HepG2 (cell line): ENCODE results near the gene FTL. TPM values are rescaled to one million over a fixed set of nuclear protein-coding genes. Genes with fewer than 3 reads are reported as not detected.

Source experiments
- ATAC-seq: fragments of 200-7000 bp; cut with Tn5 transposase; 3 replicates; pipeline ENCODE4 v1.9.1; 2020; ENCODE audit warnings: mild to moderate bottlenecking, moderate library complexity
- BruUV-seq: library from RNA; stranded (reverse); fragments of 400-500 nt; replicated peaks from 2 replicates; lab custom pipeline; 2021; lab: Mats Ljungman, UMichigan
- CTCF ChIA-PET: fragments of 300-600 bp; formaldehyde crosslinking; extraction: SDS; loops from one replicate; lab custom pipeline; 2021; ENCODE audit warnings: low total read pairs, inconsistent platforms, low intra/inter-chr PET ratio; lab: Yijun Ruan, JAX
- POLR2A ChIA-PET: fragments of 350-600 bp; sonication (Branson Sonifier 250); formaldehyde crosslinking; loops from one replicate; lab custom pipeline; 2020; ENCODE audit warnings: antibody characterized with exemption, inconsistent platforms; lab: Yijun Ruan, JAX
- DNase-seq: peaks from one replicate; pipeline ENCODE4 v3.0.0-alpha.2; 2015; ENCODE audit warnings: low spot score
- FAIRE-seq: peaks from 3 replicates; lab custom pipeline; 2011; peaks lifted over from hg19 to GRCh38; lab: Jason Lieb, UNC
- H2AFZ ChIP-seq: one replicate; pipeline ENCODE4 v1.6.1; 2011; ENCODE audit warnings: low read length, inconsistent platforms
- H3K27ac ChIP-seq: fragments of 300-600 bp; 3 replicates; pipeline ENCODE4 v1.8.0; 2011; ENCODE audit warnings: mixed run types, mild to moderate bottlenecking, mixed read lengths, low read length, inconsistent platforms; ENCODE audit not compliant: insufficient read depth; ENCODE audit errors: extremely low read length
- H3K27me3 ChIP-seq, 2 experiments: fragments of 200-600 bp in 1 of 2; 2 replicates in 1 of 2; 3 replicates in 1 of 2; pipeline versions ENCODE4 v1.6.0 to v1.8.0; 2011; ENCODE audit warnings: low read length in 2 of 2, mild to moderate bottlenecking in 2 of 2, moderate library complexity in 2 of 2, inconsistent platforms in 1 of 2; ENCODE audit not compliant: insufficient read depth in 2 of 2, control insufficient read depth in 1 of 2
- H3K36me3 ChIP-seq, 2 experiments: fragments of 200-600 bp in 1 of 2; replicated peaks in 1 of 2; 2 replicates in 1 of 2; 3 replicates in 1 of 2; pipeline versions ENCODE4 v1.5.1 to v1.8.0; 2011; ENCODE audit warnings: low read length in 2 of 2, inconsistent platforms in 1 of 2; ENCODE audit not compliant: insufficient read depth in 2 of 2, control insufficient read depth in 1 of 2
- H3K4me1 ChIP-seq: 2 replicates; pipeline ENCODE4 v1.5.1; 2012; ENCODE audit warnings: low read length, inconsistent platforms; ENCODE audit not compliant: insufficient read depth
- H3K4me2 ChIP-seq: 2 replicates; pipeline ENCODE4 v1.6.0; 2011; ENCODE audit warnings: low read depth, low read length, inconsistent platforms
- H3K4me3 ChIP-seq, 3 experiments: fragments of 200-600 bp in 1 of 3; sonication (generic), shearing (Covaris generic) in 1 of 3; replicated peaks in 1 of 3; 2 replicates each; pipeline ENCODE4 v1.5.1; 2011 to 2016; ENCODE audit warnings: low read length in 3 of 3, inconsistent platforms in 2 of 3, low read depth in 2 of 3, mild to moderate bottlenecking in 2 of 3, control low read depth in 1 of 3, mixed read lengths in 1 of 3; ENCODE audit not compliant: insufficient read depth in 1 of 3
- H3K79me2 ChIP-seq: one replicate; pipeline ENCODE4 v1.6.1; 2011; ENCODE audit warnings: low read length, inconsistent platforms; ENCODE audit not compliant: insufficient read depth
- H3K9ac ChIP-seq: 2 replicates; pipeline ENCODE4 v1.6.0; 2011; ENCODE audit warnings: mild to moderate bottlenecking, low read depth, low read length, inconsistent platforms; ENCODE audit not compliant: insufficient read depth
- H3K9me3 ChIP-seq: 2 replicates; pipeline ENCODE4 v1.5.1; 2012; ENCODE audit warnings: mild to moderate bottlenecking, low read length
- H4K20me1 ChIP-seq: 2 replicates; pipeline ENCODE4 v1.6.0; 2011; ENCODE audit warnings: inconsistent platforms, mild to moderate bottlenecking, low read length, moderate library complexity; ENCODE audit not compliant: insufficient read depth
- DMAP1 ChIP-seq: IDR thresholded peaks from 2 replicates; pipeline ENCODE4 v1.6.1; 2016
- ETV6 ChIP-seq: sonication (generic); formaldehyde crosslinking; conservative IDR thresholded peaks from 2 replicates; pipeline ENCODE4 v1.4.0; 2020; ENCODE audit warnings: missing genetic modification reagents
- HOXA5 ChIP-seq: sonication (generic); formaldehyde crosslinking; IDR thresholded peaks from 2 replicates; pipeline ENCODE4 v1.4.0; 2020; ENCODE audit warnings: missing genetic modification reagents
- KDM5B ChIP-seq: sonication (generic); formaldehyde crosslinking; IDR thresholded peaks from 2 replicates; pipeline ENCODE4 v1.4.0; 2020; ENCODE audit warnings: missing genetic modification reagents, mild to moderate bottlenecking, borderline replicate concordance
- MTF1 ChIP-seq: sonication (generic); formaldehyde crosslinking; IDR thresholded peaks from 2 replicates; pipeline ENCODE4 v1.5.0; 2020; ENCODE audit warnings: missing genetic modification reagents
- MXI1 ChIP-seq: IDR thresholded peaks from 3 replicates; pipeline ENCODE4 v1.6.1; 2012; ENCODE audit warnings: low read depth, low read length, inconsistent platforms, borderline replicate concordance
- PCBP2 ChIP-seq: fragments of 200-400 bp; formaldehyde crosslinking; optimal IDR thresholded peaks from 2 replicates; pipeline ENCODE3; 2018; ENCODE audit warnings: low read length, low read depth; ENCODE audit not compliant: poor library complexity, severe bottlenecking
- PRPF4 ChIP-seq: fragments of 200-400 bp; formaldehyde crosslinking; IDR thresholded peaks from 2 replicates; pipeline ENCODE4 v1.6.1; 2016; ENCODE audit warnings: low read length, low read depth; ENCODE audit not compliant: poor library complexity, severe bottlenecking
- ZC3H4 ChIP-seq: sonication (generic); formaldehyde crosslinking; IDR thresholded peaks from 2 replicates; pipeline ENCODE4 v1.4.0; 2020; ENCODE audit warnings: missing genetic modification reagents, borderline replicate concordance
- ZIK1 ChIP-seq: sonication (generic); formaldehyde crosslinking; IDR thresholded peaks from 2 replicates; pipeline ENCODE4 v1.5.0; 2020; ENCODE audit warnings: mild to moderate bottlenecking, low read depth, missing genetic modification reagents, borderline replicate concordance
- ZNF274 ChIP-seq: sonication (generic); formaldehyde crosslinking; IDR thresholded peaks from 2 replicates; pipeline ENCODE4 v1.5.1; 2020; ENCODE audit warnings: mild to moderate bottlenecking, missing genetic modification reagents
- ZNF629 ChIP-seq: sonication (generic); formaldehyde crosslinking; conservative IDR thresholded peaks from 2 replicates; pipeline ENCODE4 v1.5.0; 2020; ENCODE audit warnings: missing genetic modification reagents
- ZSCAN20 ChIP-seq: sonication (generic); formaldehyde crosslinking; IDR thresholded peaks from 2 replicates; pipeline ENCODE4 v1.4.0; 2020; ENCODE audit warnings: missing genetic modification reagents, mild to moderate bottlenecking, borderline replicate concordance
- WGBS: methylation state at CpG from one replicate; pipeline ENCODE4 v1.1.6; 2017; ENCODE audit warnings: low lambda C conversion rate; 5-methylcytosine and 5-hydroxymethylcytosine counted together
- in situ Hi-C: cut with HindIII; loops from 2 replicates; pipeline ENCODE4 v1.10.0; 2017; ENCODE audit warnings: low pct_unique_long_range_greater_than_20kb; ENCODE audit not compliant: extremely low pct_ligation_motif_present
- intact Hi-C: fragments of 100-400 bp; cut with micrococcal nuclease; formaldehyde crosslinking; loops from one replicate; pipeline ENCODE4 v1.10.0; 2022; ENCODE audit not compliant: unreplicated experiment
- polyA plus RNA-seq, 8 experiments: library from polyadenylated mRNA; depleted of rRNA in 3 of 8; stranded (reverse) in 7 of 8; unstranded in 1 of 8; fragments of >200 nt; fragmentation: Illumina TruSeq in 4 of 8; extraction: Trizol in 4 of 8; gene quantifications; 2 replicates each; pipeline versions ENCODE4 v1.2.1 to v1.2.3, GENCODE V29; 2011 to 2016; ENCODE audit warnings: low read depth in 4 of 8, missing spikeins in 1 of 8, mixed read lengths in 1 of 8; ENCODE audit not compliant: insufficient read depth in 1 of 8
- total RNA-seq, 5 experiments: library from RNA; depleted of rRNA; stranded (reverse); fragments of >200 nt; fragmentation: Illumina TruSeq; extraction: Trizol; gene quantifications; 2 replicates each; pipeline ENCODE4 v1.2.3, GENCODE V29; 2016; ENCODE audit warnings: low read depth in 1 of 5
- TF ChIP-seq, protein P1 (sequence below): sonication (generic); formaldehyde crosslinking; IDR thresholded peaks from 2 replicates; pipeline ENCODE4 v1.4.0; 2020; ENCODE audit warnings: missing genetic modification reagents
- TF ChIP-seq, protein P2 (sequence below): sonication (generic); formaldehyde crosslinking; IDR thresholded peaks from 2 replicates; pipeline ENCODE4 v1.4.0; 2020; ENCODE audit warnings: missing genetic modification reagents
- TF ChIP-seq, protein P3 (sequence below): sonication (generic); formaldehyde crosslinking; conservative IDR thresholded peaks from 2 replicates; pipeline ENCODE4 v1.8.0; 2022; ENCODE audit warnings: mild to moderate bottlenecking, moderate library complexity, missing genetic modification reagents
- TF ChIP-seq, protein P4 (sequence below): sonication (generic); formaldehyde crosslinking; IDR thresholded peaks from 2 replicates; pipeline ENCODE4 v1.5.1; 2020; ENCODE audit warnings: missing genetic modification reagents, mild to moderate bottlenecking, borderline replicate concordance

Gene FTL
- total and polyA plus RNA-seq, 2 of the 13 experiments (the other 11 are each of a cell fraction or from before 2014, with no cell fraction given), result 2,721 to 8,800 TPM

DNA sequence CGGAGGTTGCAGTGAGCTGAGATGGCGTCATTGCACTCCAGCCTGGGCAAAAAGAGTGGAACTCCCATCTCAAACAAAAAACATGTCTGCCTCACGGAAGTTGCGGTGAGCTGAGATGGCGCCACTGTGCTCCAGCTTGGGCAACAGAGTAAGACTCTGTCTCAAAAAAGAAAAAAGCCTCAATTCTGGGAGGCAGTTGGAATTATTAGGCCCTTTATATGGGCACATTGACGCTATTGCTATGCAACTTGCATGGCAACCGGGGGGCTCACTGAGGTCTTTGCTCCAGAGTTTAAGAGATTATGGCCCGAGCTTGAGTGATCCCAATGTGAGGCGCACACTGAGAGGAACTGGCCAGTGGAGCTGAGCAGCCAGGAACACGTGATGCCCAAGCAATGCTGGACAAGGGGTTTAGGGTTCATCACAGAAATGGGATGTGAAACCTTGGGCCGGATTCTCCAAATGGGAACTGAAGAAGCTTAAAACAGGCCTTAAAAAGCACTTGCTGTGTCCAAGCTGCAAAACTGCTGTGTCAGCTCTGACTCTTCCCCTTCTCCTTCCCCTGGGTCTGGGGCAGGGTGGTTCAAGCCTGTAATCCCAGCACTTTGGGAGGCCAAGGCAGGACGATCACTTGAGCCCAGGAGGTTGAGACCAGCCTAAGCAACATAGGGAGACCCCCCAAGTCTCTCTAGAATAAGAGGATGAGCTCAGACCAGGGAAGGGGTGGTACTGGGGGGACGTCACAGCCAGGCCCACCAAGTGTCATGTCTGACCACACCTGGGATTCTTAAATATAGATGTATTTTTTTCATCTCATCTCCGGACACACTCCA, 2.5 kb downstream of the FTL start:
- peak; percentile 74 for DNase-seq
- POLR2A ChIA-PET, result interaction anchor here (0.8 to 5.6 kb wide), 20 partner anchors 8 to 179 kb away, joined by 3 to 153 read pairs (median 4); partner anchors contain the start of genes BAX, DHDH, GYS1 and NUCB1
- 17% methylated on average over 13 of the region's 14 CpGs for WGBS
- FAIRE-seq, result peak; percentile 92
- BruUV-seq, result no TSS peak
- peaks cover 26% of the 10 kb centered on the region for H3K4me1 ChIP-seq
- peak overlapping the region in 1 of 3 experiments; percentile 99; a peak in 3 of 6 replicates for H3K4me3 ChIP-seq
- no peaks in the 10 kb centered on the region for H3K9me3 ChIP-seq
- peaks cover 25% of the 10 kb centered on the region for H3K79me2 ChIP-seq
- H3K27me3 ChIP-seq, result no peaks in the 10 kb centered on the region; a peak in 1 of 5 replicates
- peak overlapping the region; percentile 97 for H3K4me2 ChIP-seq
- intact Hi-C loops, result loop anchor here (1.0 to 10.0 kb wide), 3 partner anchors 21 to 183 kb away; partner anchors contain the start of gene PPP1R15A
- H3K36me3 ChIP-seq, result peaks cover 3 to 25% of the 10 kb centered on the region in 2 experiments
- CTCF ChIA-PET, result no interaction called here
- H2AFZ ChIP-seq, result no peak overlapping the region
- H4K20me1 ChIP-seq, result peaks cover 33% of the 10 kb centered on the region
- peak; percentile 4 for ATAC-seq
- peak overlapping the region; percentile 86 for H3K27ac ChIP-seq
- peak overlapping the region; percentile 96; the same call in 1 of the 2 replicates for H3K9ac ChIP-seq
- in situ Hi-C loops, result no loop called here
- TF ChIP-seq ETV6 (CRISPR knock-in tag) (no peak), MXI1 (peak; percentile 27; the same call in 1 of the 3 replicates), PRPF4 (no peak), PCBP2 (no peak), DMAP1 (CRISPR knock-in tag) (no peak), ZIK1 (CRISPR knock-in tag) (no peak), HOXA5 (CRISPR knock-in tag) (peak; percentile 66), ZNF274 (CRISPR knock-in tag) (0 out of 2 replicates have a peak, but pooled peaks have one; percentile 39), MTF1 (CRISPR knock-in tag) (peak; percentile 30; the same call in 1 of the 2 replicates), ZC3H4 (CRISPR knock-in tag) (peak; percentile 97), KDM5B (CRISPR knock-in tag) (peak; percentile 43; the same call in 1 of the 2 replicates), ZNF629 (CRISPR knock-in tag) (0 out of 2 replicates have a peak, but pooled peaks have one; percentile 5), ZSCAN20 (CRISPR knock-in tag) (no peak)
- TF ChIP-seq, protein P1, sequence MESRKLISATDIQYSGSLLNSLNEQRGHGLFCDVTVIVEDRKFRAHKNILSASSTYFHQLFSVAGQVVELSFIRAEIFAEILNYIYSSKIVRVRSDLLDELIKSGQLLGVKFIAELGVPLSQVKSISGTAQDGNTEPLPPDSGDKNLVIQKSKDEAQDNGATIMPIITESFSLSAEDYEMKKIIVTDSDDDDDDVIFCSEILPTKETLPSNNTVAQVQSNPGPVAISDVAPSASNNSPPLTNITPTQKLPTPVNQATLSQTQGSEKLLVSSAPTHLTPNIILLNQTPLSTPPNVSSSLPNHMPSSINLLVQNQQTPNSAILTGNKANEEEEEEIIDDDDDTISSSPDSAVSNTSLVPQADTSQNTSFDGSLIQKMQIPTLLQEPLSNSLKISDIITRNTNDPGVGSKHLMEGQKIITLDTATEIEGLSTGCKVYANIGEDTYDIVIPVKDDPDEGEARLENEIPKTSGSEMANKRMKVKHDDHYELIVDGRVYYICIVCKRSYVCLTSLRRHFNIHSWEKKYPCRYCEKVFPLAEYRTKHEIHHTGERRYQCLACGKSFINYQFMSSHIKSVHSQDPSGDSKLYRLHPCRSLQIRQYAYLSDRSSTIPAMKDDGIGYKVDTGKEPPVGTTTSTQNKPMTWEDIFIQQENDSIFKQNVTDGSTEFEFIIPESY, result no peak
- TF ChIP-seq, protein P2, sequence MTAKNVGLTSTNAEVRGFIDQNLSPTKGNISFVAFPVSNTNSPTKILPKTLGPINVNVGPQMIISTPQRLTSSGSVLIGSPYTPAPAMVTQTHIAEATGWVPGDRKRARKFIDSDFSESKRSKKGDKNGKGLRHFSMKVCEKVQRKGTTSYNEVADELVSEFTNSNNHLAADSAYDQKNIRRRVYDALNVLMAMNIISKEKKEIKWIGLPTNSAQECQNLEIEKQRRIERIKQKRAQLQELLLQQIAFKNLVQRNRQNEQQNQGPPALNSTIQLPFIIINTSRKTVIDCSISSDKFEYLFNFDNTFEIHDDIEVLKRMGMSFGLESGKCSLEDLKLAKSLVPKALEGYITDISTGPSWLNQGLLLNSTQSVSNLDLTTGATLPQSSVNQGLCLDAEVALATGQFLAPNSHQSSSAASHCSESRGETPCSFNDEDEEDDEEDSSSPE, result no peak
- TF ChIP-seq, protein P3, sequence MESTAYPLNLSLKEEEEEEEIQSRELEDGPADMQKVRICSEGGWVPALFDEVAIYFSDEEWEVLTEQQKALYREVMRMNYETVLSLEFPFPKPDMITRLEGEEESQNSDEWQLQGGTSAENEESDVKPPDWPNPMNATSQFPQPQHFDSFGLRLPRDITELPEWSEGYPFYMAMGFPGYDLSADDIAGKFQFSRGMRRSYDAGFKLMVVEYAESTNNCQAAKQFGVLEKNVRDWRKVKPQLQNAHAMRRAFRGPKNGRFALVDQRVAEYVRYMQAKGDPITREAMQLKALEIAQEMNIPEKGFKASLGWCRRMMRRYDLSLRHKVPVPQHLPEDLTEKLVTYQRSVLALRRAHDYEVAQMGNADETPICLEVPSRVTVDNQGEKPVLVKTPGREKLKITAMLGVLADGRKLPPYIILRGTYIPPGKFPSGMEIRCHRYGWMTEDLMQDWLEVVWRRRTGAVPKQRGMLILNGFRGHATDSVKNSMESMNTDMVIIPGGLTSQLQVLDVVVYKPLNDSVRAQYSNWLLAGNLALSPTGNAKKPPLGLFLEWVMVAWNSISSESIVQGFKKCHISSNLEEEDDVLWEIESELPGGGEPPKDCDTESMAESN (CRISPR knock-in tag), result peak; percentile 53; the same call in 1 of the 2 replicates
- TF ChIP-seq, protein P4, sequence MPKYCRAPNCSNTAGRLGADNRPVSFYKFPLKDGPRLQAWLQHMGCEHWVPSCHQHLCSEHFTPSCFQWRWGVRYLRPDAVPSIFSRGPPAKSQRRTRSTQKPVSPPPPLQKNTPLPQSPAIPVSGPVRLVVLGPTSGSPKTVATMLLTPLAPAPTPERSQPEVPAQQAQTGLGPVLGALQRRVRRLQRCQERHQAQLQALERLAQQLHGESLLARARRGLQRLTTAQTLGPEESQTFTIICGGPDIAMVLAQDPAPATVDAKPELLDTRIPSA, result no peak
